ENCODE results near the gene NRTN.
A peak's percentile ranks its signal among the peaks of the same experiment; 100 is the strongest.

Gene NRTN

DNA sequence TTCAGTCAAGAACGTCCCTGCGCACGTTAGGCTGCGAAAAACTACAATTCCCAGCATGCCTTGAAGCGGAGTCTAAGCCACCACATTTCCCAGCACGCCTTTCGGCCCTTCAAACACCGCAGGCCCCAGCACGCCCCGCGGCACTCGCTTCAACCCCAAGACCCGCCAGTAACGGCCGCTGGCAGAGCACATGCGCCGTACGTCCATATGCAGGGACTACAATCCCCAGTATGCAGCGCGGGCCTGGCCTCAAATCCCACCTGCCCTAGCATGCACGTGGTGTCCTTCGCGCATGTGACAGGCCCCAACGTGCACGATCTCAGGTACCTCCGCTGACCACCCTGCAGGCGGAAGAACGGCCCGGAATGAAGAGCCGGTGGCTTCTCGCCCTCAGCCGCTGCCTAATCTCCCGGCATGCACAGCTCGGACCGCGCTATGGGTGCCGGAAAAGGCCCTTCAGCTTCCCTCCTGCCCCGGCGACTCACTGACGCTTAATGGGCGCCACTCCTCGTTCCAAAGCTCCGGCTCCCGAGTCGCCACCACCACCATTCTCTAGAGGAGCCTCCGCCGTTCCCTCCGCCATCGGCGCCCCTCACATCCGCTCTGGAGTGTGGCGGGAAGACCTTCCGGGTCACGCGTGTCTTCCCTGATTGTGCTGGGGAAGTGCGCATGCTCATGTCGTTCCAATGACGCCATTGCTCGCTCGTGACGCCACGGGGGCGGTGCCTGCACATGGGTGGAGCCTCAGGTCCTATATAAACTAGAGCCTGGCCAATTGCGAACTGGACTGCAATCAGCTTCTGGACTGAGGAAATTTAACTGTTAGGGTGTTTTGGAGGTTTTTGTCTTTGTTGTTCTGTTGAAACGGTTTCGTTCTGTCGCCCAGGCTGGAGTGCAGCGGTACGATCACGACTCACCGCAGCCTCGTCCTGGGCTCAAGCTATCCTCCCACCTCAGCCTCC is 14.0 kb upstream of the NRTN start, which contains the start of gene DUS3L:
DUS3L (minus strand) TSS at position 605 of the 962 bp plus-strand sequence; CDS start at position 583, 22 bp downstream.
- peak; percentile 92 for DNase-seq

GRCh38 chr19:5792224-5792623 is 12.6 kb upstream of the NRTN start:
- no peak for DNase-seq

GRCh38 chr19:5793188-5793587 is 11.7 kb upstream of the NRTN start:
- DNase-seq: no peak

- DNase-seq: no peak
Observed at GRCh38 chr19:5795382-5795919, 9.4 kb upstream of the NRTN start.

DNA sequence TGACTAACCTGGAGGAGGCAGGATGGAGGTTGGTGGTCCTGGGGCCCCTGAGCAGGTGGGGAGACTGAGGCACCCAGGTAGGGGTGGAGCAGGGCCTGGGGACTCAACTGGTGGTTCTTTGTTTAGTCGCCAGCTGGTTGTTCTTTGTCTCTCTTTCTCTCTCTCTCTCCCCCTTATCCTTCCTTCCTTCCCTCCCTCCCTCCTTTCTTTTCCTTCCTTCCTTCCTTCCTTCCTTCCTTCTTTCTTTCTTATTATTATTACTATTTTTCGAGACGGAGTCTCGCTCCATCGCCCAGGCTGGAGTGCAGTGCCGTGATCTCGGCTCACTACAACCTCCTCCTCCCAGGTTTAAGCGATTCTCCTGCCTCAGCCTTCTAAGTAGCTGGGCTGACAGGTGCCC is 6.6 kb upstream of the NRTN start:
- DNase-seq: no peak

GRCh38 chr19:5799247-5800241 is 5.3 kb upstream of the NRTN start:
- no peak for DNase-seq

GRCh38 chr19:5800361-5801270 is 4.3 kb upstream of the NRTN start:
- no peak for DNase-seq

DNA sequence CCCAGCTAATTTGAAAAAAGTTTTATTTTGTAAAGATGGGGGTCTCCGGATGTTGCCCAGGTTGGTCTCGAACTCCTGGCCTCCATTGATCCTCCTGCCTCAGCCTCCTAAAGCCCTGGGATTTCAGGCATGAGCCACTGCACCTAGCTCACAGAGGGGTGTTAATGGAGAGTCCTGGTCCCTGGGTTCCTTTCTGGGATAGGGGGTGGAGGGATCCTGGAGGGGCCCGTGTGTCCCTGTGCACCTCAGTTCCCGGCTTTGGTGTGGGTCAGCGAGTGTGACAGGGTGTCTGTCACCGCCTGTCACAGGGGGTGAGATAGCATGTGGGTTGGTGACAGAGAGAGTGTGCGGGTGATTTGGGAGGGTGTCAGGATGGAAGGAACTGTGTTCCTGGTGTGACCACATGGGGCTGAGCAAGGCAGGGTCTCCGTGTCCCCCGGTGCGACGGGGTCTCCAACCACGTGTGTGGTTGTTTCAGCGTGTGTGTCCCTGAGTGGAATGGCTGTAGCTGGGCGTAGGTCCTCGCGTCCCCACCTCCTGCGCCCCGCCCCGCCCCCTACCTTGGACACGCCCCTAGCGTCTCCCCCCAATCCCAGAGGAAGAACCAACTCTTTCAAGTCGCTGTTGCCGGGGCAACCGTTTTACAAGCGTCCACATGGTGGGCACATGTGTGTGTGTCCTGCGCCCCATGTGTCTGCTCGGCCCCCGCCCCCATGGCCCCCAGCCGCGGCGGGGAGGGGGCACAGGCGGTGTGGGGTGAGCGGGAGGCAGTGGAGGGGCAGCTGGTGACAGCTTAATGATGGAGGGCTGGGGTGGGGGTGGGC is 2.9 kb upstream of the NRTN start:
- no peak for DNase-seq

DNA sequence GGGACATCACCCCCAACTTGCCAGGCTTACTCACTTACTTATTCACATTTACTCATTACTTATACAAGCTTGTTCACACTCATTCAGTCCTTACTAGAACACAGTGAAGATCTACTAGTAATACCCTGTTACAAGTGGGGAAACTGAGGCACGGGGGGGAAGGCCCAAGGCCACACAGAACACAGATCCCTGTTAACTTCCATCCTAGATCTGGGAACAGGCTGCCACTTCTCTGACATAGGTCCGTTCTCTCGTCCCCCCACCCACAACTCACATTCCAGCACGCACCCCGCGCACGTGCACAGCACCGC is 1.5 kb upstream of the NRTN start:
- DNase-seq: no peak

- DNase-seq: peak; percentile 94
Observed at GRCh38 chr19:5803752-5804515, 933 bp upstream of the NRTN start.

DNA sequence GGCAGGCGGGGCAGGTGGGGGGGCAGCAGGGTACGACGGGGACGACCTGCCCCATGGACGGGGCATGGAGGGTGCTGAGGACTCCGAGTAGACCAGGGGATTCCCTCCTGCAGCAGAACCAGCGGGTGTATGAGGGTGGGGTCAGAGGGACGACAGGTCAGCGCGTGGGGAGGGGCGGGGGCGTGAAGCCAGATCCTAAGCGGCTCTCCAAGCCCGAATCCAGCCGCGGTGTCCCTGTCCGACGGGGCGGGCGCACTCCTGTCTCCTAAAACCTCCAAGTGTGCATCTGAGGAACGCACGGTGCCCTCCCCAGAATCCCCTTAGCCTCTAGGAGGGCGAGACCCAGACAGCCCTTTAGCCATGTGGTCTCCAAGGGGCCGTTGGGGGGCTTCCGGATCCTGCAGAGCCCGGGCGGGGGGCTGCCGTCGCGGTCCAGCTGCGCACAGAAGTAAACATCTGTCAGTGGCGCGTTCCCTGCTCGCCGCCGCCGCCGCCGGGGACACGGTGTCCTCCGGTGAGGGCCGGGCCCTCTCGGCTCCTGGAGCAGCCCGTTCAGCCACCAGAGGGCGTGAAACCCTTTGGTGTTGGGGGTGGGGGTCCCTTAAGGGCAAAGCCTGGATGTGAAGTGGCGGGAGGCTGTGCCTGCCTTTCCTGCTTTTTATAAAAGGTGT is 730 bp downstream of the NRTN start:
- peak; percentile 63 for DNase-seq

DNA sequence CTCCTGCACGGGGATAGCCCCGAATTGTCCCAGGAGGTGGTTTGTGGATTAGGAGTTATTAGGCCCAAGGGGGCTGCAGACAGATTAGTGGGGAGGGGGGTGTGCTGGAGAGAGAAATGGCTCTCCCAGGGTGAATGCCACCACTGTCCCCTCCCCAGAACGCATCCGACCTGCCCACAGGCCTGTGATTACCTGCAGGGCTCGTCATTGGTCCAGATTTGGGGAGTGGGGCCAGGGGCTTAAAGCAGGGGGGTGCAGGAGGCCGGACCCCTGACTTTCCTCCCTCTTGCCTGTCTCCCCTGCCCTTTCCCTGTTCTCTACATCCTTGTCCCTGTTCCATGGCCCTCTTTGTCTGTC is 1.2 kb downstream of the NRTN start:
- DNase-seq: no peak

DNA sequence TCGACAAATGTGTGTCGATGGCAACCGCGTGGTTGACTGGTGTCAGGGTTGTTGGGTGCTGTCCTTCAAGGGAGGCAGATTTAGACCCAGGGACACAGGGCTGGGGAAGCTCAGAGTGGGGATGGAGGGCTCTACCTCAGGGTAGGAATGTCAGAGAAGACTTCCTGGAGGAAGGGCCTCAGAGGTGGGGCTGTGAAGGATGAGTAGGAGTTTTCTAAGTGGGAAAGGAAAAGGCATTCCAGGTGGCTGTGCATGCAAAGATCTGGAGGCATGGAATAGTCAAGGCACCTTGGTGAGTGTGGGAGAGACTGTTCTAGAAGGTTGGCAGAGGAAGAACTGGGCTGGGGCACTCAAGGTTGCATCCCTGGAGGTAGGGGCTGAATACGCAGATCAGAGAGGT is 2.0 kb downstream of the NRTN start:
- DNase-seq: no peak

DNA sequence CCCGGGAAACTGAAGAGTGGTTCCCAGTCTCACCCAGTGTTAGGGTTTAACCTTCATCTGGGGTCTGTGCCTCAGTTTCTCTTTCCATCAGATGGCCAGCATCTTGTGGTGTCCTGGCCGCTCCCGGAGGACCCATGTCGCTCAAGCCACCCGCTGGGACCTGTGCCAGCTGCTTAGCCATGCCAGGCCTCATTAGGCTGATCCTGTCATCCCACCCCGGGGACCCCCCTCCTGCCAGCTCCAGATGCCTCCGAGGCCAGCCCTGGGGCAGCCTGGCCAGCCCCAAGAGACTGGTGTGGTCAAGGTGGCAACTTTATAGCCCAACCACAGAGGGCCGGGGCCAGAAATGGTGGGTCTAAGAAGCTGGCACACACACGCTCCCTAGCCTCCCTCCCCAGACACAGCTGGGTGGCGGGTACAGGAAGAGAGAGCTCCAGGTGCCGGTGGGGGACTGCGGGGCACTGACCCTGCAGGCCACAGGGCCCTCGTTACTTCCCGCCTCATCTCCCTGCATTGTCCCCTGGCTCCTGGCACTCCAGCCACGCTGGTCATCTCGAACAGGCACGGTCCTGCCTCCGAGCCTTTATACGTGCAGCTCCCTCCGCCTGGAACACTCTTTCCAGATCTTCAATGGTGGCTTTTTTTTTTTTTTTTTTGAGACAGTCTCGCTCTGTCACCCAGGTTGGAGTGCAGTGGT is 3.4 kb downstream of the NRTN start:
- no peak for DNase-seq

- DNase-seq: no peak
Observed at GRCh38 chr19:5809053-5809452, 4.2 kb downstream of the NRTN start.

DNA sequence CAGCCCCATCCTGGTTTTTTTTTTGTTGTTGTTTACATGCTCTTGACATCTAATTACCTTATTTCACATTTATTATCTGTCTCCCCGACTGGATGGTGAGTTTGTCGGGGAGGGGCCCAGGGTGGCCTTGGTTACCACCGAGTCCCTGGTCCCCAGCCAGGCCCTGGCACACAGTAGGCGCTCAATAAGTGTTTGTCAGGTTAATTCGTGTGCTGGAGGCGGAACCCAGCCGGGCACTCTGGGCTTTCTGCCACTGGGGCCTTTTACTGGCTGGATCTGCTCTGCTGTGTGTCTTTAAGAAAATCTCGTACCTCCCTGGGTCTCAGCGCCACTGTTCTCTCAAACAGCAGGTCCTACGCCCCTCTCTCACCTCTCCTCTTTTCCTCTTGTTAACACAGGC is 4.6 kb downstream of the NRTN start:
- no peak for DNase-seq

- DNase-seq: no peak
Observed at GRCh38 chr19:5811117-5811516, 6.2 kb downstream of the NRTN start.

GRCh38 chr19:5814123-5814851 is 9.4 kb downstream of the NRTN start:
- no peak for DNase-seq

GRCh38 chr19:5814852-5815246 is 10.0 kb downstream of the NRTN start:
- no peak for DNase-seq
